Peyer's patch (tissue), 4 donors: Measurements from ENCODE around the gene REV3L. TPM values are rescaled to one million over a fixed set of nuclear protein-coding genes. Genes with fewer than 3 reads are reported as not detected.

ENCODE experiments used
- DNase-seq, 3 donors: peaks; one replicate each; pipeline ENCODE4 v3.0.0-alpha.2; 2017 to 2019
- H3K27ac ChIP-seq, 4 donors: fragments of 200-600 bp; sonication (generic); one replicate each; pipeline ENCODE4 v1.5.1; 2016 to 2019
- H3K27me3 ChIP-seq, 2 donors: fragments of 200-600 bp; sonication (generic); one replicate each; pipeline ENCODE4 v1.5.1; 2019
- H3K36me3 ChIP-seq, 3 donors: fragments of 200-600 bp; sonication (generic); one replicate each; pipeline ENCODE4 v1.5.1; 2016 to 2019
- H3K4me1 ChIP-seq, 4 donors: fragments of 200-600 bp; sonication (generic); one replicate each; pipeline ENCODE4 v1.5.1; 2016 to 2019
- H3K4me3 ChIP-seq, 4 donors: fragments of 200-600 bp; sonication (generic); 1 replicate in 3 of 4; 2 replicates in 1 of 4; pipeline ENCODE4 v1.5.1; 2016 to 2019; ENCODE audit warnings: mild to moderate bottlenecking in 1 of 4
- H3K9me3 ChIP-seq, 4 donors: fragments of 200-600 bp; sonication (generic); one replicate each; pipeline ENCODE4 v1.5.1; 2016 to 2019; ENCODE audit warnings: mild to moderate bottlenecking in 1 of 4
- CTCF ChIP-seq, 6 experiments: fragments of 450-650 bp in 4 of 6; fragments of 200-600 bp in 2 of 6; sonication (generic) in 1 of 6; IDR thresholded peaks; one replicate each; pipeline ENCODE4 v1.5.1; 2017 to 2019; ENCODE audit warnings: antibody characterized with exemption in 6 of 6, mild to moderate bottlenecking in 3 of 6, moderate library complexity in 1 of 6
- POLR2A ChIP-seq, 2 donors: fragments of 450-650 bp; IDR thresholded peaks; one replicate each; pipeline ENCODE4 v1.5.1; 2017; ENCODE audit warnings: antibody characterized with exemption in 2 of 2, mild to moderate bottlenecking in 2 of 2, moderate library complexity in 2 of 2
- total RNA-seq, 4 donors: library from RNA; depleted of rRNA; stranded (reverse); fragments of >200 nt; gene quantifications; one replicate each; pipeline ENCODE4 v1.1.0, GENCODE V29; 2016

The REV3L gene
- total RNA-seq, 4 donors from 2014 or later, result 20.5 to 50.3 (median 38.0) TPM

- TF ChIP-seq POLR2A (IDR thresholded peaks at IDR 0.05), result no peak
- no peak for TF ChIP-seq CTCF (IDR thresholded peaks at IDR 0.05)
- Histone ChIP-seq H3K27ac (peak overlapping the region in 2 of 4 donors; percentile 25 to 32), H3K4me1 (peaks cover 0 to 22% (median 0%) of the 10 kb centered on the region in 4 donors), H3K9me3 (peaks cover 0 to 14% (median 0%) of the 10 kb centered on the region in 4 donors), H3K27me3 (no peaks in the 10 kb centered on the region), H3K36me3 (peaks cover 0 to 51% (median 0%) of the 10 kb centered on the region in 3 donors), H3K4me3 (no peak overlapping the region)
- no peak for DNase-seq
Observed at GRCh38 chr6:111278731-111279130, 204.3 kb downstream of the REV3L start.

- no peak for DNase-seq
- no peak for TF ChIP-seq CTCF (IDR thresholded peaks at IDR 0.05)
- TF ChIP-seq POLR2A (IDR thresholded peaks at IDR 0.05), result no peak
Observed at GRCh38 chr6:111277819-111278218, 205.2 kb downstream of the REV3L start.

GRCh38 chr6:111276736-111277135 lies 206.3 kb downstream of the REV3L start:
- peaks cover 0 to 4% (median 0%) of the 10 kb centered on the region in 4 donors for H3K4me1 ChIP-seq
- H3K36me3 ChIP-seq, result peaks cover 0 to 60% (median 0%) of the 10 kb centered on the region in 3 donors
- H3K27me3 ChIP-seq, result no peaks in the 10 kb centered on the region
- no peak for DNase-seq
- peaks cover 0 to 20% (median 0%) of the 10 kb centered on the region in 4 donors for H3K9me3 ChIP-seq
- no peak for TF ChIP-seq POLR2A (IDR thresholded peaks at IDR 0.05)
- TF ChIP-seq CTCF (IDR thresholded peaks at IDR 0.05), result no peak
- no peak overlapping the region for H3K4me3 ChIP-seq
- H3K27ac ChIP-seq, result no peak overlapping the region

More at GRCh38 chr6:111277819-111278218, 205.2 kb downstream of the REV3L start:
- no peaks in the 10 kb centered on the region for H3K27me3 ChIP-seq
- no peak overlapping the region for H3K27ac ChIP-seq
- H3K4me1 ChIP-seq, result peaks cover 0 to 13% (median 0%) of the 10 kb centered on the region in 4 donors
- H3K9me3 ChIP-seq, result peaks cover 0 to 20% (median 0%) of the 10 kb centered on the region in 4 donors
- H3K36me3 ChIP-seq, result peaks cover 0 to 59% (median 0%) of the 10 kb centered on the region in 3 donors
- no peak overlapping the region for H3K4me3 ChIP-seq

GRCh38 chr6:111276335-111276734 lies 206.7 kb downstream of the REV3L start:
- Histone ChIP-seq H3K4me1 (peaks cover 0 to 4% (median 0%) of the 10 kb centered on the region in 4 donors), H3K27ac (no peak overlapping the region), H3K36me3 (peaks cover 0 to 60% (median 0%) of the 10 kb centered on the region in 3 donors), H3K9me3 (peaks cover 0 to 20% (median 0%) of the 10 kb centered on the region in 4 donors), H3K4me3 (no peak overlapping the region), H3K27me3 (no peaks in the 10 kb centered on the region)
- no peak for DNase-seq
- TF ChIP-seq POLR2A (IDR thresholded peaks at IDR 0.05) (no peak), CTCF (IDR thresholded peaks at IDR 0.05) (no peak)

- peaks cover 0 to 60% (median 0%) of the 10 kb centered on the region in 3 donors for H3K36me3 ChIP-seq
Observed at GRCh38 chr6:111274593-111275217, 208.3 kb downstream of the REV3L start.

More at GRCh38 chr6:111274593-111275217, 208.3 kb downstream of the REV3L start:
- no peak for TF ChIP-seq CTCF (IDR thresholded peaks at IDR 0.05)
- no peak for TF ChIP-seq POLR2A (IDR thresholded peaks at IDR 0.05)
- H3K4me3 ChIP-seq, result no peak overlapping the region
- H3K27me3 ChIP-seq, result no peaks in the 10 kb centered on the region
- no peak for DNase-seq
- no peak overlapping the region for H3K27ac ChIP-seq
- peaks cover 0 to 20% (median 0%) of the 10 kb centered on the region in 4 donors for H3K9me3 ChIP-seq
- peaks cover 0 to 4% (median 0%) of the 10 kb centered on the region in 4 donors for H3K4me1 ChIP-seq
